CD4-positive, alpha-beta T cell treated with Interferon alpha-2 for 1 hour (primary cell): ENCODE data around the gene LRATD1.

ENCODE experiments used
- DNase-seq, 2 donors: peaks; one replicate each; pipeline ENCODE4 v3.0.0-alpha.2; 2020 to 2022

Gene LRATD1

DNA sequence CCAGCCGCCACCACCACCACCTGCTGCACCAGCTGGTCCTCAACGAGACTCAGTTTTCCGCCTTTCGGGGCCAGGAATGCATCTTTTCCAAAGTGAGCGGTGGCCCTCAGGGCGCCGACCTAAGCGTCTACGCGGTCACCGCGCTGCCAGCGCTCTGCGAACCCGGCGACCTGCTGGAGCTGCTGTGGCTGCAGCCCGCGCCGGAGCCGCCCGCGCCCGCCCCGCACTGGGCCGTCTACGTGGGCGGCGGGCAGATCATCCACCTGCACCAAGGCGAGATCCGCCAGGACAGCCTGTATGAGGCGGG, 1.6 kb downstream of the LRATD1 start:
- DNase-seq = no peak

DNA sequence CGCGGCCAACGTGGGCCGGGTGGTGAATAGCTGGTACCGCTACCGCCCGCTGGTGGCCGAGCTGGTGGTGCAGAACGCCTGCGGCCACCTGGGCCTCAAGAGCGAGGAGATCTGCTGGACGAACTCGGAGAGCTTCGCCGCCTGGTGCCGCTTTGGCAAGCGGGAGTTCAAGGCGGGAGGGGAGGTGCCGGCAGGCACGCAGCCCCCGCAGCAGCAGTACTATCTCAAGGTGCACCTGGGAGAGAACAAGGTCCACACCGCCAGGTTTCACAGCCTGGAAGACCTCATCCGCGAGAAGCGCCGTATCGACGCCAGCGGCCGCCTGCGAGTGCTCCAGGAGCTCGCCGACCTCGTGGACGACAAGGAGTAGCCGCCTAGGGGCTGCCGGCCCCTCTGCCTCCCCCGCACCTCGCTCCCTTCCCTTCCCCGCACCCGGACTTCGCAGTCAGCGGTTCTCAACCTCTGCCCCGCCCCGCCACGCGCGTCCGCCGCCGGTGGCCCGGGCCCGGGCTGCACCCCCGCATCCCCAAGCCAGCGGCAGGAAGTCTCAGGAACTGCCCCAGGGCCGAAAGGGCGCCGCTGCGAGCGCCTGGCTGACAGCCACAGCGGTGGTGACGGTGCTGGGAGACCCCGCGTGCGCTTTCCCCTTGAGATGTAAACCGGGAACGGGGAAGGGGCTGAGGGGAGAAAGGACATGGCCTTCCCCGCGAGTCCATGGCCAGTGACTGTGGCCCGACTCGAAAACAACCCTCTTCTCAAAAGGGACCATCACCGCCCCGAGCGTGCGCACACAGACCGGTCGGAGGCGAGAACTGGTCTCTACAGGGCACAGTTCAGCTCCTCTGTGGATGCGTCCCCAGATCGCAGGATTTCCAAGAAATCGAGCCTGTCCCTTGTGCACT, 2.2 kb downstream of the LRATD1 start:
- DNase-seq = no peak

DNA sequence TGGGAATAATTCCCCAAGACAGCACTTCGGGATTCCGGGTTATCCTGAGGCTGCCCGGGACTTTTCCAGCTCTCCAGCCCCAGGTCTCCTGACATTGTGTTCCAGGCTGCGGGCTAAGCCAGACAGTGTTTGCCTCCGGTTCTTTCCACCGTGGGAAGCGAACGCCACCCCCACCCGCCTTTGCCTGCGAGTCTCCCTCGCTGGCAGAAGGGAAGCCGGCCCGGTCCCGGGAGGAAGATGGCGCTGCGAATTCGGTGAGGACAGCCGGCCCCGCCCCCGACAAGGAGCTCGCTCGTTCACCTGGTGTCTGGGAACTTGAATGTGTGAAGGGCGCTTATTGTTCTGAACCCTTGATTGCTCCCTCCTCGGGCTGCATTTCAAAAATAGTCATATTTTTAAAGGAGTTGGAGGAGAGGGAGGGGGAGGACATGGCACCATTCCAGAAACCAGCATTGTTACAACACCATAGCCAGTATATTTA, 2.9 kb downstream of the LRATD1 start:
- DNase-seq = no peak

DNA sequence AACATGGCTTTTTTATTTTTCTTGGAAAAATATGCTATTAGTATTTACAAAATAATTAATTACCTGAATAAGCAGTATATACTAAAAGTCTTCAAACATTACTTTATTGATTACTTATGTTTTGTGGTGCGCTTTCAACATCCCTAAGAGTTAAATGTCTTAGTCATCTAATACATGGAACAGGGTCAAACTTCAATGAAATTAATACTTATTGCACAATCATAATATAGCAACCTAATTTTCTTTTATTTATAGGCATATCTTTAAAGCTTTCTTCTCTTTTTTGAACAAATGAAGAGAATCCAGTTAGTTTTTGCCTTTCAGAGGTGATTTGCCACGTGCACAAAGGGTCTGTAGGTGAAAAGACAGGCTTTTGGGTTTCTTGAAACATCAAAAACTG, 6.0 kb downstream of the LRATD1 start:
- DNase-seq = no peak

DNA sequence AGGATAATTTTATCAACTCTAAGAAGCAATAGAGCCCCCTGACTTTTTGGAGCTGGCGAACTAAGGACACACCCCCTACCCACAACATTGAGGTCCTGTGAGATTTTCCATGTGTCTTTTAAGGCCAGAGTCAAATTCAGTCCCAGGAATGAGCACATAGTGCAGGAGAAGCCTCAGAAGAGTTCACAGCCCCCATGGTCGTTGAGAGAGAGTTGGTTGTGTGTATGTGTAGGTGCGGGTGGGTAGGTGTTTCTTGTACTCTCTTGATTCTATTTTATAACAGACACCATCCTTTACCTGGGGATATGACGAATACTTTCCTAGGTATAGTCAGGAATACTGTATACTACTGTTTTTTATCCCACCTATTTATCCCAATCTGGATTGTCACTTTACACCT, 8.6 kb downstream of the LRATD1 start:
- no peak for DNase-seq

DNA sequence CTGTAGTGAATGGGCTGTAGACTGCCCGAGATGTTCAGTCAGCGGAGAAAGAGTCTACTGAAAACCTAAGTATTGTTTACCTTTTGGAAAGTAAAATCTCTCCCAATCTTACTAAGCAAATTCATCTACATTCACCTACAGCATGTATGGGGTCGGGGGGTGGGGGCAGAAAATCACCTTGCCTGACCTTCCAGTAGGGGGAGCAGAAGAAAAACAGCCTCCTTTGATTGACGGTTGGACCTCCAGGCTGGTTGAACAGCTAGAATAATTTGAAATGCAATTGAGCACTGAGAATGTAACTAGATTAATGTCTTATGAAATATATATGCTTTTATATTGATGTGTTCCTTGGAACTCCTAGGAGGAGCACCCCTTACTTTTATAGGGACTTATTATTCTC, 10.0 kb downstream of the LRATD1 start:
- no peak for DNase-seq

DNA sequence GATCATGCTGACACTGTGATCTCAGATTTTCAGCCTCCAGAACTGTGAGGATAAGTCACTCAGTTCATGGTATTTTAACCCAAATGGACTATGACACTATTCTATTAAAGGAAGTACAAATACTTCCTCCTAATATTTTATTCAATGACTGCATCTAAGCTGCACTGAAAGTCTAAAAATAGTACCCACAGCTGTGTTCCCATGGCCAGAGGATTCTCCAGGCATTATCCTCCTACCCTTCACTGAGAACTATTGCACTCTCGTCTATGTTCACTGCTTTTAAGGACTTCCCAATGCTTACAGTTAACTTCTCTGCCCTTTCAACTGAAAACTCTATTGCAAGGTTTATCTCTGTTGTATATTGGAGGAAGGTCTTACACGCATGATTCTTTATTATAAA, 15.2 kb downstream of the LRATD1 start:
- DNase-seq = no peak

DNA sequence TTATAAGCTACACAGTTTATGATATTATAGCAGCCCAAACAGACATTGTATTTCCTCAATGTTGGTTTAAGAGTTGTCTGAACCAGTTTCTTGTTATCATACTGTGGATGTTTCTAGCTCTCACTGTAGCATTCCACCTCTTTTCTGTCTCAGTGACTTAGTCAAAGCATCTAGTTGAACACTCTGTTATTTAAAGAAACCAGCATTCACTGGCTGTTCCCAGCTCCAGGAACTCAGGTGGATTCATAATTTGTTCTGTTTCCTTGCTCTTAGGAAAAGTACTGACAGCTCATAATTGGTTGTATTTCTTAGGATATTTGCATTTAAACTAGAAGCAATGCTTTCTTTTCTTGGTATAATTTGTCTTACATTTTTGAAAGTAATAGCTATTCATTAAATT, 17.5 kb downstream of the LRATD1 start:
- DNase-seq = no peak

DNA sequence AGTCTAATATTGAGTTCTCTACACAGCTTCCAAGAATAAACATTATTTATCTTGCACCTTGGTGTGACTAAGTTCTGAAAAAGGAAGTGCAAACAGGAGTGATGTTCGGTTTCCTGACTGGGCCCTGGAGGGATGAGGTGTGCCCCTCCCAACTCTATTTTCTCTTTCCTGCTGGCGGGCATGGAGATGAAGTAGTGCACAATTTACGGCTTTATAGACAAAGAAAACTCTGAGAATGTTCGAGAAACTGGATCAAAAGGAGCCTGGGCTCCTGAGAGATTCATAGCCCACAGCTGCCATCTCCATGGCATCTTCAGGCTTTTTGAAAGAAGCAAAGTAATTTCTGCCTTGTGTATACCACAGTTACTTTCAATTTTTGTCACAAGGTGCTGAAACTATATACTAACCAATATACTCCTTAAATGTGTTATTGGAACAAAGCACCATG, 22.3 kb downstream of the LRATD1 start:
- DNase-seq = no peak

DNA sequence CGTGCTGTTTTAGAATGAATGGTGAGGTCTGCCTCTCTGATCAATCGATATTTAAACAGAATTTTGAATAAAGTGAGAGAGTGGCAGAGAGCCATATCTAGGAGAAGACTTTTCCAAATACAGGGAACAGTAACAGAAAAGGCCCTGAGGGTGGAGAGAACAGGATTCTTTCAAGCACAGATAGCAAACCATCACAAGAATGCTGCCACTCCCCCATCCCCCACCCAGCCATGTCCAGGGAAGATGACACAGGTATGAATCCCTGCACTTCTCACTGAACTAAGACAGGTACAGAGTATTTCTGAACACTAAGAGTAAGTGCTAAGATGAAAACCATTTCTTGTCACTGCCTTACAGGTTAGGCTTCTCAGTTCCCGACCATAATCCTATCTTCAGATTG, 23.6 kb downstream of the LRATD1 start:
- DNase-seq = no peak

DNA sequence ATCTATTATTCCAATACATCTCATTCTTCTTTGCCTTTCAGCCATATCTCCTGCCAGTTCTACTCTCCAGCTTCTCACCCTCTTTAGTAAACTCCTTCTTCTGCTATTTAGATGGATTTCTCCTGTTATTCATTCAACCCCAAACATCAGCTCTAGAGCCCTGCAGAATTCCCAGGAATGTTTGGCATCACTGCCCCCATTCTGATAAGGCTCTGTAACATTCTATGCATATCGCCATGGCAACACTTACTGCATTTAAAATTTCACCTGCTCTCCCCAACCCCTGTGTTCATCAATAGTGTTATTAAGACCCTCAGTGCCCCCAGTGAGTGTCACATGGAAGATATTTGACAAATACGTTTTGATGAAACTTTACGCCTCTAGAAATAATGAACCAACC, 28.6 kb downstream of the LRATD1 start:
- DNase-seq = no peak

DNA sequence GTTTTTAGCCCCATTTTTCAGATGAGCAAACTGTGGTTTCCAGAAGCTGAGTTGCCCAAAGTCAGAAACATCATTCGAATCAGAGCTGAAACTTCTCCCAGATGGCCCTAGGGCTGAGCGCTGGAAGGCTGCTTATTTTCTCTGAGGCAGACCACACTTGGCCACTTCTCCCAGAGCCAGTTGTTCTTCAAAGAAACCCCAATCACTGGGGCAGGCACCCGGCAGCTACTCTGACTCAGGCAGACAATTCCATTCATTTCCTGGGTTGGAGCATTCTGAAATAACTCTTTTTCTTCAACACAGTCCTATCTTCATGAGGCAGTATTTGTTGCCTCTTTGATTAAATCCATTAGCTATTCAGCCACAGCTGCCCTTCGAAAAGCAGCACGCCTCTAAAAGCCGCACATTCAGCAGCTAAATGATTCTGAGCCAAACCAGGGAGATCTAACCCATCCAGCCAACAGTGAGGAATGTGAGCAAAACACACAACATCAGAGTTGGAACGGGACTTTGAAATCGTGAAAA, 40.9 kb downstream of the LRATD1 start:
- no peak for DNase-seq

DNA sequence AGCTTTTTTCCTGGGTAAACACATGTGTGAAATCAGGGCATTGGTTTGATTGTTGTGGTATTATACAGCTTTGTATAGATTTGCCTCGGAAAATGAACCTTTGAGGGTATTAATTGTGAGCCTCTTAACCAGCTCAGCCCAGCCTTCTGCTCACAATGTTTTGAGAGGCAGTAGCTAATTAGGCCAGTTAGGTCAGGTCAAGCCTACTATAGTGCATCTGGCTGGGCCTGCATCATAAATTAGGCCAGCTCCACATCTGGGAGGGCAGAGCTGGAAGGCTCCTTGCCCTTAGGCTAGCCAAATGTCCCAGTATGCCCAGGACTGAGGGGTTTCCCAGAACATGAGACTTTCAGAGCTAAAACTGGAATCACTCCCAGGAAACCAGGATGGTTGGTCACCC, 43.0 kb downstream of the LRATD1 start:
- DNase-seq = no peak

DNA sequence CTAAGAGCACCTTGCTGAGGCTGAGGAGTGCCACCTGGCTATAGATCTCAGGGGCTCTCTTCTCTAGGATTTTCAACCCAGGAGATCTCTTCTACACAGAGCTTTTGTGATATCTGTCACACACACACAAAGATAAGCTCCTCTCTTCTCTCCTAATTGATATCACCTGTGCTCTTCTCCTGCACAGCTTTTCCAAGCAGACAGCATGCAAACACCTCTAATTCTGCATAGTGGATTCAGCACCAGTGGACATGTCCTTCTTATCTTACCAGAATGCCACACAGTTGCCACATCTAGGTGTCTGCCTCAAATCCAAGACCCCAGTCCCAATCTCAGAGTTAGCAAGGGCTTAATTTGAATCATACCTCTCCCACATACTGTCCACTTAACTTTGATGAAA, 43.9 kb downstream of the LRATD1 start:
- DNase-seq = no peak

DNA sequence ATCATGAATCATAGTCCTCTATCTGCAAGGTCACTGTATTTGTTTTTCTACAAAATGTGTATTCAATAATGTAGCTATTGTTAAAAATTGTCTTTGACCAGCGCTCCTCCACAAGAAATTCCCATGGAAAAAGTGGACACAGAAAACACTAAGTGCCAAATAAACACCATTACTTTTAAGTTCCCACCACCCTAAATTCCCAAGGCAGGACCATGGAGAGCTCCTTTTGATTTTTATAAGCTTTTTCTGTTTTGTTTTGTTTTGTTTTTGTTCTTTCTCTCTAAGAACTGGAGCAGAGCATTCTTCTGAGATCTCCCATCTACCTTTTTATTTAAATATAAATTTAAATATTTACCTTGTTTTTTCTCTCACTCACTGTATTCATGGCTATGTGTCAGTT, 44.5 kb downstream of the LRATD1 start:
- no peak for DNase-seq

DNA sequence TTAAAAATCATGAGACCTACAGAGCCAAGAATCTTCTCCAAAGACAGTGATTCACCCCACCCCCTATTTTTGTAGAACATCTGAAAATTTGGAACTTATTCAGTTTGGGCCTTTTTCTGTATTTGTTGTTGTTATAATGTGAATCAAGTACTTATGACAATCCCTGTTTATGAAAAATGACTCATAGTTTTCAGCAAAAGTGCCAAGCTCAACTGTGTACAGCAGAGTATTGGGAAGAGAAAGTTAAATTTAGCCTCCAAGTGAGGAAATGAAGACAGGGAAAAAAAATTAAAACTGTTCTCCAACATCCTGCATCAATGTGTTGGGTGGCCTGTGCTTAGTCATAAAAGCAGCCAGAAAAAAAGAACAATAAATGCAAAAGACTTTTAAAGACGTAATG, 46.2 kb downstream of the LRATD1 start:
- DNase-seq = no peak

DNA sequence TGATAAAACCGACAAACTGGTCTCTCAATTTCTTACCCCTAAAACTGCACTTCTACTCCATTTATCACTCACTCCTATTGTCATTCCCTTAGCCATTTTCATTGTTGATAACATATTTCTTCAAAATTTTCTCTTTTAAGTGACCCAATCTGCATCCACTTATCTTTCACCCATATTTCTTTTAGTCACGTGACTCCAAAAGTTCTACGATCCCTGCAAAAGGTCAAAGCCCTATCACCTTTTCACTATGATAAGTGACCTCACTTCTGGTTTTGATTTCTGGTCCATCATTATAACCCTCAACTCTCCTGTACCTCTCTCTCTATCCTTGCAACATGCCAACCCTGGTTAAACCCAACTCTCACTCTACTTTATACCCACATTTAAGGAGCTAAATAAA, 49.1 kb downstream of the LRATD1 start:
- DNase-seq = no peak
